Fibroblast of pulmonary artery (primary cell): ENCODE measurements around the gene RASGRF2.
"Not testable (repeated sequence)": the region's sequence is repeated elsewhere in the genome, so short reads cannot be mapped to it uniquely, and the experiment has no call there.

ENCODE experiments used
- DNase-seq: peaks from one replicate; pipeline ENCODE4 v3.0.0-alpha.2; 2010; ENCODE audit warnings: low read depth
- H3K4me3 ChIP-seq: replicated peaks from 2 replicates; pipeline ENCODE4 v1.5.1; 2011; ENCODE audit warnings: low read depth, mild to moderate bottlenecking, control low read depth, low read length, moderate library complexity
- CTCF ChIP-seq: IDR thresholded peaks from 2 replicates; pipeline ENCODE4 v1.5.1; 2011; ENCODE audit warnings: mild to moderate bottlenecking, control low read depth, low read length, inconsistent platforms; ENCODE audit errors: missing control alignments

The RASGRF2 gene

GRCh38 chr5:81254886-81255559 is 294.9 kb downstream of the RASGRF2 start:
- no peak overlapping the region for H3K4me3 ChIP-seq
- TF ChIP-seq CTCF, result no peak
- no peak for DNase-seq

GRCh38 chr5:81256766-81257165 is 296.6 kb downstream of the RASGRF2 start:
- no peak for TF ChIP-seq CTCF
- DNase-seq, result no peak
- H3K4me3 ChIP-seq, result no peak overlapping the region

GRCh38 chr5:81262796-81263195 is 302.6 kb downstream of the RASGRF2 start:
- not testable (repeated sequence) for H3K4me3 ChIP-seq, DNase-seq

- TF ChIP-seq CTCF, result no peak
- peak; percentile 27 for DNase-seq
- H3K4me3 ChIP-seq, result no peak overlapping the region
Observed at GRCh38 chr5:81265101-81265500, 304.9 kb downstream of the RASGRF2 start.

GRCh38 chr5:81268521-81269196 is 308.5 kb downstream of the RASGRF2 start:
- peak; percentile 86 for DNase-seq
- TF ChIP-seq CTCF, result no peak
- H3K4me3 ChIP-seq, result no peak overlapping the region

GRCh38 chr5:81269751-81270393 is 309.7 kb downstream of the RASGRF2 start:
- H3K4me3 ChIP-seq, result no peak overlapping the region
- TF ChIP-seq CTCF, result no peak
- no peak for DNase-seq

GRCh38 chr5:81270394-81271027 is 310.3 kb downstream of the RASGRF2 start:
- not testable (repeated sequence) for H3K4me3 ChIP-seq, DNase-seq
